Osteocyte (in vitro differentiated cells): ENCODE data around the gene CRISP3. TPM values are rescaled to one million over a fixed set of nuclear protein-coding genes. Genes with fewer than 3 reads are reported as not detected.
"Not testable (repeated sequence)": the region's sequence is repeated elsewhere in the genome, so short reads cannot be mapped to it uniquely, and the experiment has no call there.

ENCODE experiments used
- DNase-seq: peaks from one replicate; pipeline ENCODE4 v3.0.0; 2021; ENCODE audit warnings: mixed read lengths; ENCODE audit not compliant: unreplicated experiment; ENCODE audit errors: extremely low spot score
- H3K27ac Mint-ChIP-seq: one replicate; pipeline ENCODE4 v1.8.0; 2021; ENCODE audit warnings: mild to moderate bottlenecking, mixed read lengths; ENCODE audit not compliant: unreplicated experiment
- H3K27me3 Mint-ChIP-seq: one replicate; pipeline ENCODE4 v1.8.0; 2021; ENCODE audit warnings: mixed read lengths; ENCODE audit not compliant: unreplicated experiment
- H3K36me3 Mint-ChIP-seq: one replicate; pipeline ENCODE4 v1.8.0; 2021; ENCODE audit warnings: mixed read lengths; ENCODE audit not compliant: unreplicated experiment
- H3K4me1 Mint-ChIP-seq: one replicate; pipeline ENCODE4 v1.8.0; 2021; ENCODE audit warnings: mixed read lengths; ENCODE audit not compliant: unreplicated experiment
- H3K4me3 Mint-ChIP-seq: one replicate; pipeline ENCODE4 v1.8.0; 2021; ENCODE audit warnings: mild to moderate bottlenecking, moderate library complexity, mixed read lengths; ENCODE audit not compliant: unreplicated experiment
- H3K9me3 Mint-ChIP-seq: one replicate; pipeline ENCODE4 v1.8.0; 2021; ENCODE audit warnings: mixed read lengths; ENCODE audit not compliant: unreplicated experiment
- total RNA-seq: library from RNA; stranded (reverse); gene quantifications from 2 replicates; pipeline ENCODE4 v1.2.1, GENCODE V29; 2021
- TF ChIP-seq, protein P1 (sequence below): fragments of 200-600 bp; sonication (generic); IDR thresholded peaks from 2 replicates; pipeline ENCODE4 v1.5.0; 2021; ENCODE audit warnings: antibody characterized with exemption, mild to moderate bottlenecking, moderate library complexity

Gene CRISP3
- total RNA-seq, 1 donor from 2014 or later, result not detected

DNA sequence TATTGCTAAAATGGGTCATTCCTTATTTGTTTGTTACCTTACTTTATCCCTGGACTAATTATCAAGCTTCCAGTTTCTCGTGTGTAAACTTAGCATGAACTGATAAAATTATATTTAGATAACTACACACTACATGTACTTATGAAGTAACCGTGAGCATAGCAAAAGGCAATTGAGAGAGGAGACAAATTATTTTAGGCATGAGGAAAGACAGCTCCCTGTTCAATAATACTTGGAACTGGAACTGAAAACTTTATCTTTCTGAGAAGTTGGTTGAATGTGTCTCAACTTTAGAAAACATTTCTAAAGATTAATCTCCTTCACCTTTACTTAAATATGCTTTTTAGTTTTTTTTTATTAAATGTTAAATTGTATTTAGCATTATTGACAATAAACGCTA, 11.4 kb downstream of the CRISP3 start:
- no peaks in the 10 kb centered on the region for H3K36me3 Mint-ChIP-seq
- no peak for DNase-seq
- no peak overlapping the region for H3K4me3 Mint-ChIP-seq
- no peaks in the 10 kb centered on the region for H3K9me3 Mint-ChIP-seq
- no peaks in the 10 kb centered on the region for H3K27me3 Mint-ChIP-seq
- no peak overlapping the region for H3K27ac Mint-ChIP-seq
- TF ChIP-seq, protein P1, sequence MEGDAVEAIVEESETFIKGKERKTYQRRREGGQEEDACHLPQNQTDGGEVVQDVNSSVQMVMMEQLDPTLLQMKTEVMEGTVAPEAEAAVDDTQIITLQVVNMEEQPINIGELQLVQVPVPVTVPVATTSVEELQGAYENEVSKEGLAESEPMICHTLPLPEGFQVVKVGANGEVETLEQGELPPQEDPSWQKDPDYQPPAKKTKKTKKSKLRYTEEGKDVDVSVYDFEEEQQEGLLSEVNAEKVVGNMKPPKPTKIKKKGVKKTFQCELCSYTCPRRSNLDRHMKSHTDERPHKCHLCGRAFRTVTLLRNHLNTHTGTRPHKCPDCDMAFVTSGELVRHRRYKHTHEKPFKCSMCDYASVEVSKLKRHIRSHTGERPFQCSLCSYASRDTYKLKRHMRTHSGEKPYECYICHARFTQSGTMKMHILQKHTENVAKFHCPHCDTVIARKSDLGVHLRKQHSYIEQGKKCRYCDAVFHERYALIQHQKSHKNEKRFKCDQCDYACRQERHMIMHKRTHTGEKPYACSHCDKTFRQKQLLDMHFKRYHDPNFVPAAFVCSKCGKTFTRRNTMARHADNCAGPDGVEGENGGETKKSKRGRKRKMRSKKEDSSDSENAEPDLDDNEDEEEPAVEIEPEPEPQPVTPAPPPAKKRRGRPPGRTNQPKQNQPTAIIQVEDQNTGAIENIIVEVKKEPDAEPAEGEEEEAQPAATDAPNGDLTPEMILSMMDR, result no peak
- H3K4me1 Mint-ChIP-seq, result no peaks in the 10 kb centered on the region

- Mint-ChIP-seq H3K4me3 (no peak overlapping the region), H3K27me3 (no peaks in the 10 kb centered on the region), H3K4me1 (no peaks in the 10 kb centered on the region), H3K27ac (no peak overlapping the region), H3K36me3 (no peaks in the 10 kb centered on the region), H3K9me3 (no peaks in the 10 kb centered on the region)
- no peak for DNase-seq
- TF ChIP-seq, protein P1, result no peak
These were observed 13.9 kb downstream of the CRISP3 start for GRCh38 chr6:49730251-49730650.

GRCh38 chr6:49723917-49724316, 20.3 kb downstream of the CRISP3 start:
- not testable (repeated sequence) for H3K36me3 Mint-ChIP-seq, DNase-seq, H3K27ac Mint-ChIP-seq, H3K4me3 Mint-ChIP-seq, H3K27me3 Mint-ChIP-seq, H3K4me1 Mint-ChIP-seq
- peaks cover 10% of the 10 kb centered on the region for H3K9me3 Mint-ChIP-seq

DNA sequence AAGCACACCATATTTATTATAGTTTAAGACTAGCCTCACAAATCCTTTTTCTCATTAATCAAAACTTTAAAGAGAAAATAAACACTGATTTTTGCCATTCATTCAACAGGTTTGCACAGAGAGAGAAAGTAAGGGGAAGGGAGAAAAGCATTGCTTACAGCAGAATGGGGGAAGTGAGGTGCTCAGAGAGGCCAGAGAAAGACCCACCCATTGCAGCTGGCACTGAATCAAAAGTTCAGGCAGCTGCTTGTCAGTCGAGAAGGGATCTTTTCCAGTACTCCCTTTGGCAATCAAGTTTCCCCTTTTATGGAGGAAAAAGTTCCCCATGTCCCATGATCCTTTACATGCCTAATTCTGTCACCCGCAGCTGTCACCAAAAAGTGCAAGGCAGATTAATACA, 22.9 kb downstream of the CRISP3 start:
- no peak for DNase-seq
- TF ChIP-seq, protein P1, result no peak
- no peaks in the 10 kb centered on the region for H3K4me1 Mint-ChIP-seq
- peaks cover 16% of the 10 kb centered on the region for H3K9me3 Mint-ChIP-seq
- H3K27me3 Mint-ChIP-seq, result no peaks in the 10 kb centered on the region
- no peak overlapping the region for H3K4me3 Mint-ChIP-seq
- H3K36me3 Mint-ChIP-seq, result no peaks in the 10 kb centered on the region
- no peak overlapping the region for H3K27ac Mint-ChIP-seq

DNA sequence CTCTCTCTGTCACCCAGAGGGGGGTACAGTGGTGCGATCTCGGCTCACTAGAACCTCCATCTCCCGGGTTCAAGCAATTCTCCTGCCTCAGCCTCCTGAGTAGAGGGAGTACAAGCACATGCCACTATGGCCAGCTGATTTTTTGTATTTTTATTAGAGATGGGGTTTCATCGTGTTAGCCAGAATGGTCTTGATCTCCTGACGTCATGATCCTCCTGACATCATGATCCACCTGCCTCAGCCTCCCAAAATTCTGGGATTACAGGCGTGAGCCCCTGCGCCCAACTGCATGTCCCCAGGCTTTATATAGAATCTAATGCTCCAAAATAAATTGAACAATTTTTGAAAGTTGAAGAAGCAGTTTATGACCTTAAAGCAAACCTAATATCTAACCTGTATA, 23.8 kb downstream of the CRISP3 start:
- TF ChIP-seq, protein P1, result no peak
- DNase-seq, result no peak
- H3K27ac Mint-ChIP-seq, result no peak overlapping the region
- no peak overlapping the region for H3K4me3 Mint-ChIP-seq
- peaks cover 17% of the 10 kb centered on the region for H3K9me3 Mint-ChIP-seq
- no peaks in the 10 kb centered on the region for H3K4me1 Mint-ChIP-seq
- H3K27me3 Mint-ChIP-seq, result no peaks in the 10 kb centered on the region
- no peaks in the 10 kb centered on the region for H3K36me3 Mint-ChIP-seq

- H3K36me3 Mint-ChIP-seq, result no peaks in the 10 kb centered on the region
- peaks cover 22% of the 10 kb centered on the region for H3K9me3 Mint-ChIP-seq
- H3K4me3 Mint-ChIP-seq, result no peak within 1 kb of the TSS
- TF ChIP-seq, protein P1, result no peak
- H3K27me3 Mint-ChIP-seq, result no peaks in the 10 kb centered on the region
- H3K4me1 Mint-ChIP-seq, result no peaks in the 10 kb centered on the region
- no peak within 1 kb of the TSS for H3K27ac Mint-ChIP-seq
- DNase-seq, result no peak
These were observed 30.8 kb downstream of the CRISP3 start, which contains the start of gene CRISP2 for GRCh38 chr6:49713346-49713745. CRISP2 (minus strand) TSS chr6:49713543; CDS start chr6:49709196, 4,347 bp downstream.
